COR-L47 (cell line): Measurements from ENCODE around the gene ZNRF2.
"Not testable (repeated sequence)": the region's sequence is repeated elsewhere in the genome, so short reads cannot be mapped to it uniquely, and the experiment has no call there.

Experiments used
- DNase-seq: peaks from one replicate; lab custom pipeline; 2025; lab: John Stamatoyannopoulos, UW

The ZNRF2 gene

GRCh38 chr7:30359957-30360356 lies 75.6 kb downstream of the ZNRF2 start:
- no peak for DNase-seq

DNA sequence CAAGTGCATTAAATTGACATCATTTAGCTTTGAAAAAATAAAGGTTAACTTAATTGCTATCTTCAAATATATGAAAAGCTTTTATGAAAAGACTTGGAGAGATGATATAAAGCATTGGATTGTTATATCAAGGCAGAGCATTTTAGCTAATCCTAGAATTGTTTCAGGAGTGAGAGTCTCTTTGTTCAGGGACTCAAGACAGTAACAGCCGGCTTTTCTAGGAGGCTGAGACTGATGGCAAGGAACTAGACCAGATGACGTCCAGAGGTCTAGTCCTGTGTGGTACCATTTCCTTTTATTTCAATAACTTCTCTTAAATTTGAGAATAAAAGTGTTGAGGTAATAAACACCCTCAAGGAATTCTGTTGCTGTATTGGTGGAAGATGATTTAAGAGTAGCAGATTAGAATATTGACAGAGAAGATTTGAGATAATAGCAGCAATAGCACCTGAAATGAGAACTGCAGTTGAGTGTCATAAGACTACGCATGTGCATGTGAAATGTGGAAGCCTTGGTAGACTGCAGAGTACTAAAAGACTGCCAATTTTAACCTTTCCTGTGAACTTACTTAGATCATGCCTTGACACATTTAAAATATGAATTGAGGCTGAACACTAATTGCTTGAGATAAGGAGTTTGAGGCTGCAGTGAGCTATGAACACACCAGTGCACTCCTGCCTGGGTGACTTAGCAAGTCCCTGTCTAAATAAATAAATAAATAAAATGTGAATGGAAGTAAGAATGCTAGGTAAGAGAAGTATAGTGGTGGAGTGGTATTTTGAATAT lies 79.6 kb downstream of the ZNRF2 start:
- DNase-seq: no peak

DNA sequence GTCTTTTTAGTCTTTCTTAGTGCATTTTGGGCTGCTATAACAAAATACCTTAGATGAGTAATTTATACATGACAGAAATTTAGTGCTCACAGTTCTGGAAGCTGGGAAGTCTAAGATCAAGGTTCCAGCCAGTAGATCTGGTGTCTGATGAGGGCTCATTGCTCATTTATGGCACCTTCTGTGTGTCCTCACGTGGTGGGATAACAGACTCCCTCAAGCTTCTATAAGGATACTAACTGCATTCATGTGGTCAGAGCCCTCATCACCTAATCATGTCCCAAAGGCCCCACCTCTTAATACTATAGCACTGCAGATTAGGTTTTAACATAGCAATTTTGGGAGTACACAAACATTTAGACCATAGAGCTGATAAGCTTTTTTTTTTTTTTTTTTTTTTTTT lies 80.4 kb downstream of the ZNRF2 start:
- DNase-seq: no peak

DNA sequence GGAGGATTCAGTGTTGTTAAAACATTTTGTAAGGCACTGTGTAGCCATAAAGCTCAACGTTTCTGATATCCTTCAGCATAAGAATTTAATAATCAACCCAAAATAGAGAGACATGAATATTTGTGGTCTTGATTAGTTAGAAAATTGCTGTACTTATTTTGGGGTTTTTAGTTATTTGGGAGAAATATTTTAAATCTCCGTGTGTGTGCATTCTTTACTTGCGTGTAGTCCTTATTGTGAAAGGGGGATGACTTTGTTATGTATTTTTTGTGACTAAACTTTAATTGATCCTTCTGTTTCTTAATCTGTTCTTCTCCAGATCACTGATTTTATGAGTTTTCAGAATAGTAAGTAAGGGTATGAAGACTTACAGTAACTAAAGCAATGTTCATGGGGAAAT lies 81.2 kb downstream of the ZNRF2 start:
- DNase-seq: no peak

DNA sequence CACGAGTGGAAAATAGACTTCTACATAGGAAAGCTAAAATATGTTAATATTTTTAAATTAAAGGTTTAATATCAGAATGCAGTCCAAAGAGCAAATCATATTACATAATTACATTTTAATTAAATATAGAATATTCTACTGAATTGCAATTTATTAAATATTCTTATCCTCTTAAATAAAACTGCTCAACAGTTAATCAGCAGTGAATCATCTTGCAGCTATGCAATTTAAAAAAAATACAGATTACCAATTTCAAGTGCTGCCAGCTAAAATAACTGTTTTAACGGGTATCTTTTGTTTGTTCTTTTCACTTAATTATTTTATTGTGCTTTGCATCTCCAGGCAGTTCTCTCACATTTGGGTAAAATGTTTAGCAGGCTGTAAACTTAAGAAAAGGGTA lies 82.2 kb downstream of the ZNRF2 start:
- DNase-seq: no peak

DNA sequence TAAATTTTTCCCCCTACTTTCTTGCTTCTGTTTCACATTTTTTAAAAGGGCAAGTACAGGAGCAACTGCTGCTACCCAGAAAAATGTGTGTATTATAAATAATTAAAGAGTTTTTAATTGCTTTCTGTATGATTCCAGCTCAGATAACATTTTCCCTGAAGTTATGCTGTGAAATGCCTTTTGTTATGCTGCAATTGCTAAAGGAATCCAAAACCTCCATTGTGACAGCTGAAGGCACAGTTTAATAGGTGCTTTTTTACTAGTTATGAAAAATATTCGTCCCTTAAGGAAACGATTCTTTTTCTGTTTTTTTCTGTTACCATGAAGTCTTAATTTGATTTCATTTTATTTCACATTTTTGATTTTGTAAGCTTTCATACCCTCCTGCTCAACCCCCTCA lies 83.2 kb downstream of the ZNRF2 start:
- DNase-seq: no peak

DNA sequence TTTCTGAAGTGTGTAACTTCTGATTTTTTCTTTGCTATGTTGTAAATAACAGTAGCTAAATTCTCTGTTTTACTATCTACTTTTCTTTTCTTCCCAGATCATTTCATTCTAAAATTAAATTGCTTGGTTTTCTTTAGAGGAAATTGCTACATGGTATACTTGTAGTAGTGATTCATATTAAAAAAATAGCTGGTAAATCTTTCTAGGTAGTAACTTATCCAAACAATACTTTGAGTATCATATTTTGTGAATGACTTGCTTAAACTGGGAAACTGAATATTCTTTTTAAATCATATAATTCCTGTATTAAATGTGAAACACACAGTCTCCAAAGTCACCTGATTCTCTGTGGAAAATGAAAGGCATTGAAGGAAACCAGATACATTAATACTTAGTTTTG lies 85.5 kb downstream of the ZNRF2 start:
- no peak for DNase-seq

- no peak for DNase-seq
These were observed 86.9 kb downstream of the ZNRF2 start for GRCh38 chr7:30371321-30371720.

DNA sequence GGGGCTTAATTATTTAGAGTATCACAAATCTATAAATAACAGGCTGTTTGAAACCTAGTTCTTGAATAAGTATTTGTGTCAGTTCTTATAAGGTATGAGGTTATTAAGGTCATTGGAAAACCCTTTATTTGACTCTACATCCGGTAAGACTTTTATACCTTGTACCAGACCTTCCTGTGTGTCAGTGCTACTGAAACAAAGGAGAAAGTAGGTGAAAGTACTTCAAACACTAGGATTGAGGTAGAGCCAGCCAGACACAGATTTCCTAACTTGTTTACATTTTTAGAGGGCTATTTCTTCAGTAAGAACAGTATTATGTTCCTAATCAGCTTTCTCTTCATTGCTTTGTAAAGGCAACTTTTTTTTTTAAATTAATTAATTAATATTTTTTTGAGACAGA lies 93.9 kb downstream of the ZNRF2 start:
- DNase-seq: no peak

DNA sequence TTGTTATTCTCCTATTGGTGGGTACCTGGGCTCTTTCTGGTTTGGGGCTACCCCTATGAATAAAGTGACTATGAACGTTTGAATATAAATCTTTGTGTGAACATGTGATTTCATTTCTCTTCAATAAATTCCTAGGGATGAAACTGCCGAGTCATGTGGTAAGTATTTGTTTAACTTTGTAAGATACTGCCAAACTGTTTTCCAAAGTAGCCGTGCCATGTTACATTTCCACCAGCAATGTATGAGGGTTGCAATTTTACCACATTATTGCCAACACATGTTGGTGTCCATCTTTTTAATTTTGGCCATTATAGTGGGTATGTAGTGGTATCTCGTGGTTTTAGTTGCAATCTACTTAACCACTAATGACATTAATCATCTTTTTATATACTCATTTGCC lies 94.7 kb downstream of the ZNRF2 start:
- no peak for DNase-seq

GRCh38 chr7:30379741-30380140 lies 95.3 kb downstream of the ZNRF2 start:
- DNase-seq: no peak

DNA sequence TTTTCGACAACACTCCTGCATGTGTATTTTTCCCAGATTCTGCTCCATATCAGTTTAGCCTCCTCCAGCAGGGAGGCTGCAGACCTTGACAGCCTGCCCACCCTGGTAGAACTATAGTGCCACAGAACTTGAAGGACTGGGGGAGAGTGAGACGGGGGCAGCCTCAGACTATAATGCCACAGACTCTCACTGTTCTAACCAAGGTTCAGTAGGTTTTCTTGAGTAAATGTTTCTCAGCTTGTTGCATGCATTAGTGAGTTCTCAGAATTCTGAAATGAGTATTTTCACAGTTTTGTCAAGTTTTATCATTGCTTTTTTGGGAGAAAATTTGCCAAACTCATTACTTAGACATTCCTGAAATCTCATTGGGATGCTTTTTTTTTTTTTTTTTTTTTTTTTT lies 95.9 kb downstream of the ZNRF2 start:
- no peak for DNase-seq

DNA sequence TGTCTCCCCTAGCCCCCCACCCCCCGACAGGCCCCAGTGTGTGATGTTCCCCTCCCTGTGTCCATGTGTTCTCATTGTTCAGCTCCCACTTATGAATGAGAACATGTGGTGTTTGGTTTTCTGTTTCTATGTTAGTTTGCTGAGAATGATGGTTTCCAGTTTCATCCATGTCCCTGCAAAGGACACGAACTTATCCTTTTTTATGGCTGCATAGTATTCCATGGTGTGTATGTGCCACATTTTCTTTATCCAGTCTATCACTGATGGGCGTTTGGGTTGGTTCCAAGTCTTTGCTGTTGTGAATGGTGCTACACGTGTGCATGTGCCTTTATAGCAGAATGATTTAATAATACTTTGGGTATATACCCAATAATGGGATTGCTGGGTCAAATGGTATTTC lies 96.4 kb downstream of the ZNRF2 start:
- DNase-seq: not testable (repeated sequence)

DNA sequence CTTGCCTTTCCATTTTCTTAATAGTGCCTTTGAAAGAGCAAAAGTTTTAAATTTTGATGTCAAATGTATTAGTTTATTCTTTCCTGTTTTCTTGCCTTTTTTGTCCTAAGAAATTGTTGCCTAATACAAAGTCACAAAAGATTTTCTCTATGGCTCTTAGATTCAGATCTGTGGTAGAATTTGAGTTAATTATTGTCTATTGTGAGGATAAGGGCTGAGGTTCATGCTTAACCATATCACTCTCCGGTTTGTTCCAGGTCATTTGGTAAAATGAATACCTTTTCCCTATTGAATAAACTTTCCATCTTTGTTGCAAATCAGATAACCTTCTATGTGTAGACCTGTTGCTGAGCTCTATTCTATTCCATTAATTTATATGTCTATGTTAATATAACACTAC lies 98.2 kb downstream of the ZNRF2 start:
- no peak for DNase-seq

DNA sequence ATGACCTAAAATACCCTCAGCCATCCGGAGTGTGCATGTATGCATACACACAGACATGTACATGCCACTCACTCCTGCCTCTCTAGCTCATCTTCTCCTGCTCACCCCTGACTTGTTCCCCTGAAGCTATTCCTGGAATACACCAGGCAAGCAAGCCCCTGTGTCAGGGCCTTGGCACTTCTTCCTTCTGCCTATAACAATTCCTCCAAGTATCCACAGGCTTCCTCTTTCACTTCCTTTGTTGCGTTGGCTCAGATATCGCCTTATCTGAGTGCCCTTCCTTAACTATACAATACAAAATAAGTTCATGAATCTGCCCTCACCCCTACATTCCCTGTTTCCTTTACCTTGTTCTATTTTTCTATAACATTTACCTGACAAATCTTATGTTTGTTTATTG lies 105.4 kb downstream of the ZNRF2 start:
- no peak for DNase-seq

DNA sequence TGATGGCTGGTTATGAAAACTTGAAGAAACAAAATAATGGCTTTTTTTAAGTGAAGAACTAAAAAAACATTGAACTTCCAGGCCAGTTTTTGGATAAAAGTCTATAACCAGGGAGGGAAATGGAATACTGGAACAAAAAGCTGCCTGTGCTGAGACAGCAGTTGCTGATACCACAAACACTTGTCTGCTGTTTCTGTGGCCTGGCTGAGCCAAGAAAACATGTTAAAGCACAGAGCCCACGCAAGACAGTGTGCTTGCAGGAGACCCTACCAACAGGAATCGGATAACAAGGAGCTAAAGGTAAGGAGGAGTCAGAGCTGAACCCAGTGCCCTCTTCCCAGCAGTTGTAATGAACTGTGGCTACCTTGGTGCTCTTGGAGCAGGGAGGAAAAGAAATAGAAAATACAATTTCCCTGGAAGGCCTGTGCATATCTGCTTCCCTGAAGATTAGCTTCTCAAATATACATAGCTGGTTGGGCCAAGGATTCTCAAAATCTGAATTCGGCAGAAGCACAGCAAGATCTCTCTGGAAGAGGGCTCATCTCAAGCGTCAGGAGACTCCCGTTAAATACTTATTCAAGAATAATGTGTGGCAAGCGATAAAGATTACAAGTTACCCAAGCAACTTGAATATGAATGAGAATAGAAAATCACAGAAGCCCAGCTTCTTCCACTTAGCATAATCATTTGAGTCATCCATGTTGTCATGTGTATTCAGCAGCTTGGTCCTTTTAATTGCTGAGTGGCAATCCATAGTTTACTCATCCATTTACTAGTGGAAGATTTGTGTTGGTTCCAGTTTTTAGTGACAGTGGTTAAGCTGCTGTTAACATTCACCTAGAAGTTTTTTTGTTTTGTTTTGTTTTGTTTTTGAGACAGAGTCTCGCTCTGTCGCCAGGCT lies 106.6 kb downstream of the ZNRF2 start:
- no peak for DNase-seq

DNA sequence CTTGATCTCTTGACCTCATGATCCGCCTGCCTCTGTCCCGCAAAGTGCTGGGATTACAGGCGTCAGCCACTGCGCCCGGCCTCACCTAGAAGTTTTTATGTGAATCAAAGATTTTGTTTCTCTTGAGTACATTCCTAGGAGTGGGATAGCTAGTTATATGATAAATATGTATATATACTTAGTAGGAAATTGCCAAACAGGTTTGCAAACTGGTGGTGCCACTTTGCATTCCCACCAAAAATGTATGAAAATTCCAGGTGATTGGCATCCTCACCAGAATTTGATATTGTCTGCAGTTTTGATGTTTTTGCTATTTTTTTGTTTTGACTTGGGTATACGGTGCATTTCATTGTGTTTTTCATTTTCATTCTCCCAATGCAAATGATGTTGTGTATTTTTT lies 107.4 kb downstream of the ZNRF2 start:
- DNase-seq: no peak

- no peak for DNase-seq
These were observed 111.3 kb downstream of the ZNRF2 start for GRCh38 chr7:30395676-30396075.

DNA sequence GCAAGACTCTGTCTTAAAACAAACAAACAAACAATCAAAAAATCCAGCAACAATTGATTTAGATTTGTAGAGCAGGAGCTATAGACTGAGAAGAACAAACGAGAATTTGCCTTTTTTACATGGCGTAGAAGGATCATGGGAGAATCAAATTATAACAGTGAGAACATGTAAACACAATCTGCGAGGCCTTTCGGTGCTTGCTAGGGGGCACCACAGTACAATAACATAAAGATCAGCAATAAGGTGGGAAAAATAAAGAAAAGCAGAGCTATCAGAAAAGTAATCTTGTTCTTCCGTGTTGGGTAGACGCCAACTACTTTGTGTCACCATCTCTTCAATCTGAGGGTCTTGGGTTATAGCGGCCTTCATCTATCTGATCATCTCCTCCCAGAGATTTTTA lies 112.0 kb downstream of the ZNRF2 start:
- DNase-seq: no peak

- DNase-seq: no peak
These were observed 119.1 kb downstream of the ZNRF2 start for GRCh38 chr7:30403477-30403876.

DNA sequence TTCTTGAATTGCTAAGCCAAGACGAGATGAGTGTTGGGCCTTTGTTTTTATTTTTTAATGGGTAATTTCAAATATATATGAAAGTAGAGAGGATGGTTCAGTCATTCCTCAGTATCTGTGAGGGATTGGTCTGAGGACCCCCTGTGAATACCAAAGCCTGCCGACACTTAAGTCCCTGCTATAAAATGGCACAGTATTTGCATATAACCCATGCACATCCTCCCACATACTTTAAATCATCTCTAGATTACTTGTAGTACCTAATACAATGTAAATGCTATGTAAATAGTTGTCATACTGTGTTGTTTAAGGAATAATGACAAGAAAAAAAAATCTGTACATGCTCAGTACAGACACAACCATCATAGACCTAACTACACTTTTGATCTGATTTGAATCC lies 120.8 kb downstream of the ZNRF2 start:
- DNase-seq: no peak

- no peak for DNase-seq
These were observed 122.4 kb downstream of the ZNRF2 start for GRCh38 chr7:30406664-30407425.

DNA sequence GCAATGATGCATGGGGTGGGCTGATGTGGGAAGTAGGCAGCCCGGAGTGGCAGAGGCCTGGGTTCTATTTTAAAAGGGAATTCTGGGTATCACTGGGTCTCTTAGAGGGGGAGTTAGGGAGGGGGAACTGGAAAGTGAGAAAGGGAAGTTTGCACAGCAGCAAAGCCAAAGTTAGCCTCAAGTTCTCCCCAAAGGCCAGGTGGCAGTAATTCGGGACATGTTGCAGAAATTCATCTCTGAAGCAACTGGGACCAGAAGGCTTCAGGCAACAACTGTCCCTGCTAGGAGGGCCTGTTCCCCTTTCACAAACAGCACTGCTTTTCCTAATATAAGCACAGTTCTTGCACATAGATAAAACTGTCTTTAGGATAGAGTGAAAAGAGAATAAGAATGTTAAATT lies 126.8 kb downstream of the ZNRF2 start:
- no peak for DNase-seq
